ENCODE measurements around the gene RABGAP1L.

Gene RABGAP1L

GRCh38 chr1:174967845-174968705 lies 808.8 kb downstream of the RABGAP1L start:
- no peak for DNase-seq (ENCODE audit: low read depth)

DNA sequence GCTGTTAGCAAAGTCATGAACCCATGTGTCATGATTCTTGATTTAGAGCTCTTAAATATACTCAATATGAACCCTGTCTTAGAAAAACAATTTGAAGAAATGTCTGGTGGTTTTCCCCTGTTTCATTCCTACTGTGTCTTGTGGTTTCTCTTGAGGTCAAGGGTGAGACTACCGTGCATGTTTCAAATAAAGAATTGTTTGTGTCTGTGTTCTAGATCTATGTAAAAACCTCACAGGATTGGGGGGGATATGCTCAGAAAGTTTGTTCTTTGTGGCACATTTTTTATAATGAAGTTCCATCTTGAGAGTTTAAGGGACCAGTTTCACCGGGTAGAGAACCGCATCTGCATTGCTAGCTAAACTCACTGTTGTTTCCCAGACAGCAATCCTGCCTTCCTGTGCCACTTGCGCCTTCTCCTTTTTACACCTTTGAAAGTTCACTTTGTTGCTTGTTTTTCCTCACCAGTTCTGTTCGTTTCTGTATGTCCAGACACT lies 809.5 kb downstream of the RABGAP1L start:
- DNase-seq (ENCODE audit: low read depth), result no peak

- DNase-seq (ENCODE audit: low read depth), result no peak
Measured at GRCh38 chr1:174969977-174970376, 810.7 kb downstream of the RABGAP1L start.

- DNase-seq (ENCODE audit: low read depth), result no peak
Measured at GRCh38 chr1:174971466-174971865, 812.1 kb downstream of the RABGAP1L start.

DNA sequence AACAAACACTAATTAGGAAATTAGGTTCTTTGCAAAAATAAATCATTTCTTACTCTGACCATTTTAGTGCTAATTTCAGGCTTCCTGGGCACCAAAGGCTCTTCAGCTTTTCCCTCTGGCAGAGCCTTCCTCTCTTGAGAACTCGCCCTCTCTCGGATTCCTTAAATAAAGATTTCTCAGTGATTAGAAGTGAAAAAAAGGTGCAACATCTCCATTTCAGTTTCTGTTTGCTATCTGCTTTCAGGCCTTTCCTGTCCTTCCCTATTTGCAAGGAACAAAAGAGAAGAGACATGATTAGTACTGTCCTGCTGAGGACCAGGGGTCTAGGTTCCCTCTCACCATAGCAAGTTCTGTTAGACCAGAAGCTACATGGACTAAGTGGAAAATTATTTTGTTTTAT lies 812.6 kb downstream of the RABGAP1L start:
- DNase-seq (ENCODE audit: low read depth), result no peak

DNA sequence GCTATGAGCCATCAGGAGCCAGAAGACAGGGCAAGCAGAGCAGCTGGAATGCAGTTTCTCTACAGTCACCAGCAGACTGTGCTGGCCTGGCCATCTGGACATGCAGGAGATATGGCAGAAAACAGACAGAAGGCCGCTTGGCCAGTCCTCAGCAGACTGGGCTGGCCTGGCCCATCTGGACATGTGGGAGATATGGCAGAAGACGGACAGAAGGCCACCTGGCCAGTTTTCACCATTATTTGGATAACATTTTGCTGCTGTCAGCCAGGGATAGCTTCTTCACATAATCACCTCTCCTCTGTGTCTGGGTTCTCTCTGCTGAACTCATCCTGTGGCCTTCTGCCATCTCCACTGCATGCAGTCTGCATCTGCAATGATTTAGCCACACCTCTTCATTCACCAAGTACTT lies 815.4 kb downstream of the RABGAP1L start:
- DNase-seq (ENCODE audit: low read depth), result no peak

DNA sequence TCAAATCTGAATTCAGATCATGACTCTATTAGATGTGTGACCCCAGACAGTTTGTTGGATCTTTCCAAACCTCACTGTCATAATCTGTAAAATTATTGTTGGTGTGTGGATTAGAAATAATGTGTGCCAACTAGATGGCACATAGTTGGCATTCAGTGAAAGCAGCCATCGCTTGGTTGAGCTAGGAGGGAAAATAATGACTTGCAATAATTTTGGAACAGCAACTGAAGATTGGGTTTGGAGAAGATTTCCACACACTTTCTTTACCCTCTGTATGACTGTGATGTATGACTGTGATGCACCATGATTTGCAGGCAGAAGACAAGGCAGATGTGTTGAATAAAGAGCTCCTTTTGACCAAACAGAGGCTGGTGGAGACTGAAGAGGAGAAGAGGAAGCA lies 816.4 kb downstream of the RABGAP1L start:
- DNase-seq (ENCODE audit: low read depth), result no peak

DNA sequence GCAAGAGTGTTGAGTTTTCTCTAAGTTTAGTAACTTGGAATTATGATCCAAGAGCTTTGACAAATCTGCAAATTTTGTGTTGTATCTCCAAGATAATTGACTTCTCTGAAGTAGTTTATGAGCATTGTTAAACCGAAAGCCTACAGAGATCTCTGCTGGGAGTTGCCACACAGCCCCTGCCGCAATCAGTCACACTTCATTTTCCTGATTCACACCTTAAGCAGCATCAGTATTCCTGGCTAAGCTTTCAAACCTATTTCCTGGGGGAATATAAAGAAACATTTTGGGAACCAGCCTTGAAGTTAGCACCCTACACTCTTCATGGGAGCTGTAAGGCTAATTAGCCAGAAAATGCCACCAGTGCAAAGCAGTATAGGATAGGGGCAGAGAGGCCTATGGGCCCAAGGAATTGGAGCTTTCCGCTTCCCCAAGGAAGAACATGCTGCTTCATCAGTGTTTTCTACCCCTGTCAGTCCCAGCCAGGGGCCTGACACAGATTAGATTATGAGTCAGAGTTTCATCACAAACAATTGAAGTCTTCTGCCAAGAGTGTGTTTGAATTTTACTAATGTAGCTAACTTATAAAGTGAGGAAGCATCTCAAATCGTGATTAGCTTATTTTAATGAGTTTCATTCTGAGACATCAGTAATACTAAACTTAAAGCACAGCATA lies 817.3 kb downstream of the RABGAP1L start:
- DNase-seq (ENCODE audit: low read depth), result no peak

- no peak for DNase-seq (ENCODE audit: low read depth)
Measured at GRCh38 chr1:174982971-174983689, 823.8 kb downstream of the RABGAP1L start.

DNA sequence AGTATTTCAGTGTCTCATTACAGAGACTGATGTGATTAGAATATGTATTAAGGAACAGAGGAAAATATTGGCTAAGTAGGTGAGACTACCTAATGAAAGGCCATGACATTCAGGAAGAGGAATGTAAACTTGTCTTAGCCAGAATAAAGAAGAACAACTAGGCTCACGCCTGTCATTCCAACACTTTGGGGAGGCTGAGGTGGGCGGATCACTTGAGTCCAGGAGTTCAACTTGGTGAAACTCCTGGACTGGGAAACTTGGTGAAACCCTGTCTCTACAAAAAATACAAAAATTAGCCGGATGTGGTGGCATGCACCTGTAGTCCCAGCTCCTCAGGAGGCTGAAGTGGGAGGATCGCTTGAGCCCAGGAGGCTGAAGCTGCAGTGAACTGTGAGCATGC lies 825.6 kb downstream of the RABGAP1L start:
- DNase-seq (ENCODE audit: low read depth), result no peak

DNA sequence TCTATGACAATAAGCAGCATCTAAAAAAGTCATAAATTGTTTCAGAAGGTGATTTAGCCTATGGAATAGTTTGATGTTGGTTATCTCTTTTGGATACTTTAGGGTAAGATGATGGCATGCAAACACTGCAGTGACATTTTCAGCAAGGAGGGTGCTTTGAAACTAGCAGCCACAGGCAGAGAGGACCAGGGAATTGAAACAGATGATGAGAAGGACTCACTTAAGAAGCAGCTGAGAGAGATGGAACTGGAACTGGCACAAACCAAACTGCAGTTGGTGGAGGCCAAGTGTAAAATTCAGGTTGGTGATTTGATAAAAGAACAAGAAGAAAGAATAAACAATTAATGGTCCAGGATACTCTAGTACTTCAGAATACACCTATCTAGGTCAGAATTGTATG lies 829.2 kb downstream of the RABGAP1L start:
- no peak for DNase-seq (ENCODE audit: low read depth)

GRCh38 chr1:174988986-174989385 lies 829.7 kb downstream of the RABGAP1L start:
- DNase-seq (ENCODE audit: low read depth), result no peak

GRCh38 chr1:174989536-174990220 lies 830.4 kb downstream of the RABGAP1L start:
- DNase-seq (ENCODE audit: low read depth), result no peak

DNA sequence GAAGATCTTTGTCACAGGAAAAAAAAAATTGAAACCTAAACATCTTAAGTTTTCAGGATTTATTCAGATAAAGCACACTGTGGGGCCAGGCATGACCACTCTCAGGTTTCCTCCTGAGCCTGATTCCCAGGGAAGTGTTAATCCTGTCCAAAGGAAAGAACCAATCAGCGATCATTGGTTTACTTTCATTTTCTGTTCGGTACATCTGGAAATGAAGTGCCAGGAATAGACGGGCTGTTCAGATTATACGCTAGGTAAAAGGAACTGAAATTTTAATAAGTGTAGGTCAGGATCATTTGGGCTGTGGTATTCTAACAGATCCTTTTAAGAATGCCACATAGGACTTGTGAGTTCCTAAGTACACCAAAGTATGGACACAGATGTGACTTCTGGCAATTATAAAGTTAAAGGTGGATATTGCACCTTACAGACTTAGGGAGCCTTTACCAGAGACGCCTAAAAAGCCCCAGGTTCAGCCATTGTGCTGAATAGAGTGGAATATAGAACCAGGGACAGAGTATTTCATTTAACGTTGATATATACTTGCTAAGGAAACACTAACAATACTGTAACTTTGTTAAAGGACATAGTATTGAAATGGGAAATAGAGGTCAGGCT lies 831.2 kb downstream of the RABGAP1L start:
- DNase-seq (ENCODE audit: low read depth), result no peak

DNA sequence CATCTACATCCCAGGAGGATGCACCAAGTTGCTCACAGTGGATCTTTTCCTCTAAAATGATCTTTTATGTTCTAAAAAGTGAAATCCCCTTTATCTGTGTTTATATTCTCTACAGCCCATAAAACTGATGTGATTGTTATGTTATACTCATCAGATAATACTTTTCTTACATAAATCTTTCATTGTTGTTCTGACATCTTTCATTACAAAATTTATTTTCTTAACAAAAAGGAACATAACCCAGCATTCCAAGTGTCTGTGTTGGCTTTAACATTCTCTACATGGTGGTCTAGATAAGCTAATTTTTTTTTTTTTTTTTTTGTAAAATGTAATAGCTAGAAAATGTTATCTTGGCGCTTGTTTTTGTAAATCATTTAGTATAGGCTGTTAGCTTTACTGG lies 832.2 kb downstream of the RABGAP1L start:
- no peak for DNase-seq (ENCODE audit: low read depth)

DNA sequence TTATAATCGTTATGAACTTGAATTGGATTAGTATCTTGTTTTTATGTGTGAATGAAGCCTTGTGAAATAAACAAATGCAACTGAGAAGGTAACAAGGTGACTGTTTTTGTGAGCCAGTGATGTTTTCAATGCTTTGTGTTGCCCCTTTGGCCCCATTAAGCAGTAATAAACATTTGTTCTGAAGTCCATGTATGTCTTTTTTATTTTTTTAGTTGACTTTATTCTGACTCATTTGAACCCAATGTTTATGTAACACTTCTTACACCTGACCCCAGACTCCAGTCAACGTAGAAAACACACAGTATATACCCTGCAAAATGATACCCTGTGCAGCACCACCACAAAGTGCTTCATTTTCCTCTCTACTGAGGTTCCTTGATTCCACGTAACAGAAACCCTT lies 835.8 kb downstream of the RABGAP1L start:
- DNase-seq (ENCODE audit: low read depth), result no peak

DNA sequence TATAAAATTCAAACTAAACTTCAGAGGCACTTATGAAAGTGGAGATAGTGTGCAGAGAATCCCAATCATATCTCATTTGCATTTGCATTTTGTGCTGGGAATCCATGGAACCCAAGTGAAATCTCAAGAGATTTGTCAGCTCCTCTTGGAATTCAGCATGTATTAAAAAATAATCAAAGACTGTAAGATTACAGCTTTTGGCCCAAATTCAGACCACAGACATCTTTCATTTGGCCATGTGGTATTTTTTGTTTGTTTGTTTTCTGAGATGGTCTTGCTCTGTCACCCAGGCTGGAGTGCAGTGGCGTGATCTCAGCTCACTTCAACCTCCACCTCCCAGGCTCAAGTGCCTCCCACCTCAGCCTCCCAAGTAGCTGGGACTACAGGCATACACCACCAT lies 836.6 kb downstream of the RABGAP1L start:
- no peak for DNase-seq (ENCODE audit: low read depth)

DNA sequence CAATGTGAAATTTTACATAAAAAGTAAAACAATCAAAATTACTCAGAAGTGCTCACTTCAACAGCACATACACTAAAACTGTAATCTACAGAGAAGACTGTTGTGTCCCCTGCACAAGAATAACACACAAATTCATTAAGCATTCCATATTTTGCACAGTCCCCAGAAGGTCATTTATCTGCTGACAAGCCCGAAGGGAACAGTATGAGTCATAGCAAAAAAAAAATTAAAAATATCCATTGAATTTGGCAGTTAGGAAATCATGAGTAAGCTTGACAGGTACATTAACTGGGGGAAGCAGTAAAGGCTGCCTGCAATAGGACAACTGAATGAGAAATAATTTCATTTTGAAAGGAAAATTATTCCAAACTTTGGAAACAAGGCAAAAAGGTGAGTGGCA lies 837.2 kb downstream of the RABGAP1L start:
- DNase-seq (ENCODE audit: low read depth), result no peak

- no peak for DNase-seq (ENCODE audit: low read depth)
Measured at GRCh38 chr1:174997041-174997440, 837.7 kb downstream of the RABGAP1L start.

DNA sequence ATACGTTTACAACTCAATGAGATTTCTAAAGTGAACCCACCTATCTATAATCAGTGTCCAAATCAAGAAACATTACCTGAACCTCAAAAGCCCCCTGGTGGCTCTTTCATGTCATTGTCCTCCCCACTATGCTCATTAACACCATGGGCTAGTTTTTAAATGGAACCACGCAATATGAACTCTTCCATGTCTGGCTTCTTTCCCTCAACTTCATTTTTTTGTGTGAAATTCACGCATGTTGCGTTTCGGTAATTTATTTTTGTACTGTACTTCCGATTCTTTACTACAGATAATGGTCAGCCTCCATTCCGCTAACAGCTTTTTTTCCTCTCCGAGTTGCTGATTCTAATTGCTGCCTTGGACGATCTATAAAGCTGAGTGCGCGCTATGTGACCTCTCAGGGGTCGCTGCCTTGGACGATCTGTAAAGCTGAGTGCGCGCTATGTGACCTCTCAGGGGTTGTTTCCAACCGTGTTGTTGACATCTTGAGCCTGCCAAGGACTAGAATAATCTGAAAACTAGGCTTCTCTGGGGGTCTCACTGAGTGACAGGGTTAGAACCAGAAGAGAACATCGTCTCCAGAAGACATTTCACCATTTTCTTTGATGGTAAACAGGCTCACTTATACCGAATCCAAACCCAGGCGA lies 839.4 kb downstream of the RABGAP1L start:
- DNase-seq (ENCODE audit: low read depth), result no peak

Data from stimulated activated CD8-positive, alpha-beta memory T cell treated with anti-CD3 and anti-CD28 coated beads, Interleukin-12 subunit alpha, Interleukin-12 subunit beta, amount 100 ng/mL, for 4 hours (primary cell).